Right cardiac atrium (tissue), 5 donors: Measurements from ENCODE around the gene RBM42. TPM values are rescaled to one million over a fixed set of nuclear protein-coding genes. Genes with fewer than 3 reads are reported as not detected.
"Not testable (repeated sequence)": the region's sequence is repeated elsewhere in the genome, so short reads cannot be mapped to it uniquely, and the experiment has no call there.

Source experiments
- ATAC-seq, 2 donors: fragments of 200-7000 bp; cut with Tn5 transposase; one replicate each; pipeline versions ENCODE4 v1.8.0 to v1.9.1; 2020; ENCODE audit warnings: moderate library complexity in 2 of 2, mild to moderate bottlenecking in 1 of 2
- DNase-seq, 3 donors: peaks; one replicate each; pipeline ENCODE4 v3.0.0-alpha.2; 2020
- H3K27ac ChIP-seq: one replicate; pipeline ENCODE4 v1.5.1; 2013; ENCODE audit warnings: mild to moderate bottlenecking, low read length, control low read depth, moderate library complexity
- H3K27me3 ChIP-seq: one replicate; pipeline ENCODE4 v1.6.1; 2013; ENCODE audit not compliant: control insufficient read depth, insufficient read depth
- H3K4me1 ChIP-seq: one replicate; pipeline ENCODE4 v1.6.1; 2013; ENCODE audit warnings: low read length; ENCODE audit not compliant: control insufficient read depth, insufficient read depth
- H3K4me3 ChIP-seq: one replicate; pipeline ENCODE4 v1.5.1; 2013; ENCODE audit warnings: low read length, control low read depth
- H3K9me3 ChIP-seq: one replicate; pipeline ENCODE4 v1.6.1; 2013; ENCODE audit warnings: low read length; ENCODE audit not compliant: control insufficient read depth
- WGBS: extraction: QIAGEN DNeasy Blood & Tissue Kit; methylation state at CpG from one replicate; pipeline ENCODE4 v1.1.7; 2013; 5-methylcytosine and 5-hydroxymethylcytosine counted together
- intact Hi-C, 4 donors: fragments of 100-400 bp; cut with DNase I; formaldehyde crosslinking; loops; one replicate each; pipeline versions ENCODE4 v1.11.0 to v1.14.0; 2022 to 2023
- polyA plus RNA-seq: library from polyadenylated mRNA; stranded (reverse); fragments of 200-250 nt; gene quantifications from one replicate; pipeline ENCODE4 v1.2.3, GENCODE V29; 2013
- total RNA-seq, 4 donors: library from RNA; stranded (reverse); fragmentation: NEBNext Ultra II Directional; extraction: Animal tissue kit (Norgen Biotek cat#: 25700); gene quantifications; one replicate each; pipeline ENCODE4 v1.2.1, GENCODE V29; 2021
- donor health status: healthy with polysubstance abuse.
- donor health status: DM: no; HTN: yes; CAD: no.
- donor health status: DM: no; HTN: no; CAD: no.
- donor health status: DM: no; HTN: yes; CAD: no; lungs with severe emphysema.
- donor health status: DM: yes; HTN: yes; CAD: no.

The RBM42 gene
- total and polyA plus RNA-seq, 5 donors, result 50.9 to 57.9 (median 52.2) TPM

DNA sequence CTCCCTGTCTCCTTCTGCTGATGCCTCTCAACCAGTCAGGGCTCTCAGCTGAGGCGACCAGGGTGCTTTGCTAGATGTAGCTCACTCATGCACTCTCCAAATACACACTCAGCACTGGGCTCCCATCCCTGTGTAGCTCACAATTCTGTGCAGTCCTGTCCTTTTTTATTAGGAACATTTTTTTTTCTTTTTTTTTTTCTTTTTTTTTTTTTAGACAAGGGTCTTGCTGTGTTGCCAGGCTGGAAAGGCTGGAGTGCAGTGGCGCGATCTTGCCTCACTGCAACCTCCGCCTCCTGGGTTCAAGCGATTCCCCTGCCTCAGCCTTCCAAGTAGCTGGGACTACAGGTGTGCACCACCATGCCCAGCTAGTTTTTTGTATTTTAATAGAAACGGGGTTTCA, 26.0 kb downstream of the RBM42 start:
- H3K27me3 ChIP-seq, H3K4me1 ChIP-seq, ATAC-seq, H3K9me3 ChIP-seq, H3K4me3 ChIP-seq, H3K27ac ChIP-seq, intact Hi-C loops, DNase-seq: not testable (repeated sequence)
- WGBS, result 97% methylated on average over 6 of the region's 6 CpGs

DNA sequence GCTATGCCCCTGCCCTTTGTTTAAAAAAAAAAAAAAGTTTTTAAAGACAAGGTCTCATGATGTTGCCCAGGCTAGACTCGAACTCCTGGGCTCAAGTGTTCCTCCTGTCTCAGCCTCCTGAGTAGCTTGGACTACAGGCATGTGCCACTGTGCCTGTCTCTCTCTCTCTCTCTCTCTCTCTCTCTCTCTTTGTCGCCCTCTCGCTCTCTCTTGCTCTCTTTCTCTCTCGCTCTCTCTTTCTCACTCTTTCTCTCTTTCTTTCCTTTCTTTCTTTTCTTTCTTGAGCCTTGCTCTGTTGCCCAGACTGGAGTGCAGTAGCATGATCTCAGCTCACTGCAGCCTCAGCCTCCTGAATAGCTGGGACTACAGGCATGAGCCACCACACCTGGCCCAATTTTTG, 26.8 kb downstream of the RBM42 start:
- 97% methylated on average over 4 of the region's 4 CpGs for WGBS
- intact Hi-C loops, result no loop called here
- DNase-seq (no peak), ATAC-seq (no peak)
- H3K9me3 ChIP-seq, result no peaks in the 10 kb centered on the region
- H3K4me3 ChIP-seq, result no peak overlapping the region
- no peaks in the 10 kb centered on the region for H3K27me3 ChIP-seq
- no peak overlapping the region for H3K27ac ChIP-seq
- no peaks in the 10 kb centered on the region for H3K4me1 ChIP-seq

- Histone ChIP-seq H3K4me1 (no peaks in the 10 kb centered on the region), H3K27ac (no peak overlapping the region), H3K4me3 (no peak overlapping the region), H3K9me3 (no peaks in the 10 kb centered on the region), H3K27me3 (no peaks in the 10 kb centered on the region)
- intact Hi-C loops, result no loop called here
- ATAC-seq (no peak), DNase-seq (no peak)
- WGBS, result 95% methylated on average over 6 of the region's 6 CpGs
These were observed 27.9 kb downstream of the RBM42 start for GRCh38 chr19:35656700-35657099.

- DNase-seq (no peak), ATAC-seq (peak in 1 of 2 donors; percentile 17)
- H3K27me3 ChIP-seq, result no peaks in the 10 kb centered on the region
- no peaks in the 10 kb centered on the region for H3K9me3 ChIP-seq
- no peak overlapping the region for H3K27ac ChIP-seq
- WGBS, result 93% methylated on average over 15 of the region's 15 CpGs
- H3K4me3 ChIP-seq, result no peak overlapping the region
- intact Hi-C loops, result no loop called here
- H3K4me1 ChIP-seq, result no peaks in the 10 kb centered on the region
These were observed 29.3 kb downstream of the RBM42 start for GRCh38 chr19:35657904-35658700.

DNA sequence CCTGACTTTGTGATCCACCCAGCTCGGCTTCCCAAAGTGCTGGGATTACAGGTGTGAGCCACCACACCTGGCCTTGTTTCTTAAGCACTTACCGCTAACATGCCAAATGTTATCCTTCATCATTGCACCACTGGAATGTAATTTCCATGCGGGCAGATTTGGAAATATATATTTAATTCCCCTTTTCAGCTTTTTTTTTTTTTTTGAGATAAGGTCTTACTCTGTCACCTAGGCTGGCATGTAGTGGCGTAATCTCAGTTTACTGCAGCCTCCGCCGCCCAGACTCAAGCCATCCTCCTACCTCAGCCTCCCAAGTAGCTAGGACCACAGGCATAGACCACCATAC, 33.1 kb downstream of the RBM42 start:
- no peaks in the 10 kb centered on the region for H3K9me3 ChIP-seq
- ATAC-seq (no peak), DNase-seq (no peak)
- 97% methylated on average over 6 of the region's 6 CpGs for WGBS
- H3K27me3 ChIP-seq, result no peaks in the 10 kb centered on the region
- no peak overlapping the region for H3K4me3 ChIP-seq
- no peak overlapping the region for H3K27ac ChIP-seq
- intact Hi-C loops, result no loop called here
- no peaks in the 10 kb centered on the region for H3K4me1 ChIP-seq

GRCh38 chr19:35663981-35664380, 35.1 kb downstream of the RBM42 start:
- ATAC-seq (no peak), DNase-seq (no peak)
- Histone ChIP-seq H3K4me1 (no peaks in the 10 kb centered on the region), H3K4me3 (no peak overlapping the region), H3K9me3 (no peaks in the 10 kb centered on the region), H3K27me3 (no peaks in the 10 kb centered on the region), H3K27ac (no peak overlapping the region)
- intact Hi-C loops, result no loop called here
- 82% methylated on average over 3 of the region's 3 CpGs for WGBS

- Histone ChIP-seq H3K9me3 (no peaks in the 10 kb centered on the region), H3K27ac (no peak overlapping the region), H3K4me1 (no peaks in the 10 kb centered on the region), H3K27me3 (no peaks in the 10 kb centered on the region), H3K4me3 (no peak overlapping the region)
- 96% methylated on average over 24 of the region's 24 CpGs for WGBS
- DNase-seq (no peak), ATAC-seq (no peak)
- intact Hi-C loops, result no loop called here
These were observed 36.3 kb downstream of the RBM42 start for GRCh38 chr19:35665157-35665556.

GRCh38 chr19:35665604-35666003, 36.8 kb downstream of the RBM42 start:
- no peak for DNase-seq
- peak in 1 of 2 donors; percentile 39 for ATAC-seq
- intact Hi-C loops, result no loop called here
- no peaks in the 10 kb centered on the region for H3K9me3 ChIP-seq
- no peak overlapping the region for H3K4me3 ChIP-seq
- WGBS, result 90% methylated on average over 7 of the region's 7 CpGs
- H3K4me1 ChIP-seq, result no peaks in the 10 kb centered on the region
- no peaks in the 10 kb centered on the region for H3K27me3 ChIP-seq
- no peak overlapping the region for H3K27ac ChIP-seq

GRCh38 chr19:35666251-35666913, 37.5 kb downstream of the RBM42 start, which contains the start of gene UPK1A:
Gene UPK1A (plus strand): TSS chr19:35666517. CDS start chr19:35666813, 296 bp downstream.
- DNase-seq (peak in 1 of 3 donors; percentile 53), ATAC-seq (peak; percentile 22 to 46)
- Histone ChIP-seq H3K4me1 (no peaks in the 10 kb centered on the region), H3K9me3 (no peaks in the 10 kb centered on the region), H3K27me3 (no peaks in the 10 kb centered on the region), H3K4me3 (no peak within 1 kb of the TSS), H3K27ac (no peak within 1 kb of the TSS)
- 70% methylated on average over 16 of the region's 16 CpGs for WGBS
- intact Hi-C loops, result no loop called here

- intact Hi-C loops, result no loop called here
- 79% methylated on average over 6 of the region's 6 CpGs for WGBS
These were observed 40.7 kb downstream of the RBM42 start for GRCh38 chr19:35669566-35669965.

GRCh38 chr19:35669974-35670373, 41.1 kb downstream of the RBM42 start:
- DNase-seq, result no peak
- 73% methylated on average over 4 of the region's 4 CpGs for WGBS

More at GRCh38 chr19:35669566-35669965, 40.7 kb downstream of the RBM42 start:
- no peak for ATAC-seq
- Histone ChIP-seq H3K27ac (no peak overlapping the region), H3K4me1 (no peaks in the 10 kb centered on the region), H3K4me3 (no peak overlapping the region), H3K27me3 (no peaks in the 10 kb centered on the region), H3K9me3 (no peaks in the 10 kb centered on the region)
- no peak for DNase-seq

More at GRCh38 chr19:35669974-35670373, 41.1 kb downstream of the RBM42 start:
- H3K27me3 ChIP-seq, result no peaks in the 10 kb centered on the region
- H3K9me3 ChIP-seq, result no peaks in the 10 kb centered on the region
- intact Hi-C loops, result no loop called here
- no peak for ATAC-seq
- no peak overlapping the region for H3K27ac ChIP-seq
- no peak overlapping the region for H3K4me3 ChIP-seq
- H3K4me1 ChIP-seq, result no peaks in the 10 kb centered on the region
